22Rv1 (cell line): Measurements from ENCODE around the gene ITPRIP.

Experiments used
- ZFX ChIP-seq: fragments of 450-650 bp; IDR thresholded peaks from 2 replicates; pipeline ENCODE4 v1.6.1; 2017; ENCODE audit warnings: antibody characterized with exemption, borderline replicate concordance
- TF ChIP-seq, protein P1 (sequence below): fragments of 450-650 bp; IDR thresholded peaks from 2 replicates; pipeline ENCODE4 v1.5.1; 2017; ENCODE audit warnings: mild to moderate bottlenecking

DNA sequence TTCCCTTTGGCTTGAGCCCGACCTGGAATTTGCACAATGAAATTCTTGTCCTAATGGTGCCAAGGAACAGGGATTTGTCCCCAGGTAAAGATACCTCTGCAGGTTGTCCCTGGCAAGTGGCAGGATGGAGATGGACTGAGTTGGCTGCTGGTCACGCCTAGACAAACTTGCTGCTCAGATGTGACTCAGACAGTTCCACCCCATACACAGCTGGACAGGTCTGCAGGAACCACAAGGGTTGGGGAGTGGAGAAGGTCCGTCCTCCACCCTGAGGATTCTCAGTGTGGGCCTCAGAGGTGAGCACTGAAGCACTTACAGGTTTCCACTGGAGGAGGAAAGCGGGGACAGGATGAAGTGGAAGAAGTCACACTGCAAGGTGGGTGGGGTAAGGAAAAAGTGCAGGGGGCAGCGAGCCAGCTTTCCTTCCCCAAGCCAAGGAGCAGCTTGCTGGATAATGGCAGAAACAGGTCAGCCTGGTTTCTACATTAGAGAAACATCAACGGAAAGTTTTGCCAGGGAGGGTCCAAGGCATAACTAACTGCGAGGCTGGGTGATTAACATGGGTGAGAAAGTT, 20.5 kb downstream of the ITPRIP start:
- TF ChIP-seq, protein P1, sequence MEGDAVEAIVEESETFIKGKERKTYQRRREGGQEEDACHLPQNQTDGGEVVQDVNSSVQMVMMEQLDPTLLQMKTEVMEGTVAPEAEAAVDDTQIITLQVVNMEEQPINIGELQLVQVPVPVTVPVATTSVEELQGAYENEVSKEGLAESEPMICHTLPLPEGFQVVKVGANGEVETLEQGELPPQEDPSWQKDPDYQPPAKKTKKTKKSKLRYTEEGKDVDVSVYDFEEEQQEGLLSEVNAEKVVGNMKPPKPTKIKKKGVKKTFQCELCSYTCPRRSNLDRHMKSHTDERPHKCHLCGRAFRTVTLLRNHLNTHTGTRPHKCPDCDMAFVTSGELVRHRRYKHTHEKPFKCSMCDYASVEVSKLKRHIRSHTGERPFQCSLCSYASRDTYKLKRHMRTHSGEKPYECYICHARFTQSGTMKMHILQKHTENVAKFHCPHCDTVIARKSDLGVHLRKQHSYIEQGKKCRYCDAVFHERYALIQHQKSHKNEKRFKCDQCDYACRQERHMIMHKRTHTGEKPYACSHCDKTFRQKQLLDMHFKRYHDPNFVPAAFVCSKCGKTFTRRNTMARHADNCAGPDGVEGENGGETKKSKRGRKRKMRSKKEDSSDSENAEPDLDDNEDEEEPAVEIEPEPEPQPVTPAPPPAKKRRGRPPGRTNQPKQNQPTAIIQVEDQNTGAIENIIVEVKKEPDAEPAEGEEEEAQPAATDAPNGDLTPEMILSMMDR: no peak
- TF ChIP-seq ZFX: no peak
